Inflammatory macrophage treated with lipopolysaccharide for 4 hours (primary cell): ENCODE measurements around the gene ENTPD6.

Experiments used
- DNase-seq: peaks from one replicate; pipeline ENCODE4 v3.0.0-alpha.2; 2020

The ENTPD6 gene

DNA sequence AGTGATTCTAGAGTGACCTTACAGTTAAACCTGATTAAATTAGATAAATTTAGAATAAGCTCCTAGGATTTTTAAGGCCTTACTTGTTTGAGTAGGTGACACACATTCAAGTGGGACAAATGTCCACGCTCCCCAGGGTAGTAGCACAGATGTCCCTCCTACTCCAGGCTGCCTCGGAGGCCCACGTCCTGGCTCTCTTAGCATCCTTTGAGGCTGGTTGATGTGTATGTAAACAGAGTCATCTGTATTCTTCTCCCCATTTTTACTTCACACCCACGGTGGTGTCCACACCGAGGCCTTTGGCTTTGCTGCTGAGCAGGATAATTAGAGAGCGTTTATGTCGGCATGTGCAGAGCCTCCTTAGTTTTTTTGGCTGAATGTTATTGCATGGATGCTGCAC, 15.8 kb downstream of the ENTPD6 start:
- DNase-seq, result no peak

DNA sequence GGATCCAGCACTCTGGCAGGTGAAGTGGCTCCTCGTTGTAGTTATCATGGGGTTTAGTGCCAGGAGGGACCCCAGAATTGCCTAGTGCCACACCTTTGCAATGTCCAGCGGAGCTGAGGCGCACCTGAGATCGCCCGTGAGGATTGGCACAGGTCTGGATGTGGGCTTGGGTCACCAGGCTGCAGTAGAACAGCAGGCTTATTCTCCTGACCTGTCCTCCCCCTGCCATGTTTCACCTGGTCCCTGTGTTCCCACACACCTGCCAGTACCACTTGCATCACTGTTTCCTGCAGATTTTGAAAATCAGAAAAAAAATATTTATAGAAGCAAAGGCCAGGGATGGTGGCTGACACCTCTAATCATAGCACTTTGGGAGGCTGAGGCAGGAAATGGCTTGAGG, 16.7 kb downstream of the ENTPD6 start:
- DNase-seq, result no peak

DNA sequence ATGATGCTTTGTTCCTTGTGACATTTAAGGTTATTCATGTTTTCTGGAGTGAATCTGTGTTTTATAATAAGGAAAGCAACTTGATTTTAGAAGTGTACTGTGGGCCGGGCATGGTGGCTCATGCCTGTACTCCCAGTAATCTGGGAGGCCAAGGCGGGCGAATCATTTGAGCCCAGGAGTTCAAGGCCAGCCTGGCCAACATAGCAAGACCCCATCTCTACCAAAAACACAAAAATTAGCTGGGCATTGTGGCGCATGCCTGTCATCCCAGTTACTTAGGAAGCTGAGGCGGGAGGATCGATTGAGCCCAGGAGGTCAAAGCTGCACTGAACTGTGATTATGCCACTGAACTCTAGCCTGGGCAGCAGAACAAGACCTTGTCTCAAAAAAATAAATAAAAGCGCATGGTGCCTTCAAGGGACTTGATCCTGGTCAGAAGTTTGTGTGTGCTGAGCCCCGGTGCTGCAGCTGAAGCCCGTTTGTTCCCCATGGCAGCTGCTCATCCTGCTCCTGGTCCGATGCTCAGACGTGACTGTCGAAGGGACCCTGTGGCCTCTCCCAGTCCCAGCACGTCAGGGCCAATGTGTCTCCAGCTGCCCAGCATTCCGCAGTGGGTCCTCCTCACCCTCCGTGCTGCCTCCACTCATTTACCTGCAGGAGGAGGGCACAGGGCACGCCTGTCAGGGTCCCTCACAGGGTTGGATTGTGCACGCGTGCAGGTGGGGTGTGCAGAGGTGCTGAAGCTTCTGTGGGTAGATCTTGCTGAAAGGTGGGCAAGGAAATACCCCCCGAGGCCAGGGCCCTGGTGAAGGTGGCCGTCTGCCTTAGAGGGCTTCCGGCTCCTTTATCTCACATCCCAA, 18.3 kb downstream of the ENTPD6 start:
- DNase-seq, result no peak

DNA sequence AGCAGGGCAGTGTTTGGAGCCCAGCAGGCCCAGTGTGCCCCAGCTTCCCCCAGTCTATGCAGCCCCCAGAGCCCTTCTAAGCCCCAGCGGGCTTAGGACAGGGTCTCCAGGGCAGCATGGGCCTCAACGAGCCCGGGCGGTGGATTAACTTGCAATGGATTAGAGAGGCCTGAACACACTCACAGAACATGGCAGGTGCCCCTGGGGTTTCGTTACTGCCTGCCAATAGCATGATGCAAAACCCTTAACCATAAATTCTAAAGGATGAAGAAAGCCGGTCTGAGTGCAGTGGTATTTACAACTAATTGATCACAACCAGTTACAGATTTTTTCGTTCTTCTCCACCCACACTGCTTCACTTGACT, 18.9 kb downstream of the ENTPD6 start:
- no peak for DNase-seq

DNA sequence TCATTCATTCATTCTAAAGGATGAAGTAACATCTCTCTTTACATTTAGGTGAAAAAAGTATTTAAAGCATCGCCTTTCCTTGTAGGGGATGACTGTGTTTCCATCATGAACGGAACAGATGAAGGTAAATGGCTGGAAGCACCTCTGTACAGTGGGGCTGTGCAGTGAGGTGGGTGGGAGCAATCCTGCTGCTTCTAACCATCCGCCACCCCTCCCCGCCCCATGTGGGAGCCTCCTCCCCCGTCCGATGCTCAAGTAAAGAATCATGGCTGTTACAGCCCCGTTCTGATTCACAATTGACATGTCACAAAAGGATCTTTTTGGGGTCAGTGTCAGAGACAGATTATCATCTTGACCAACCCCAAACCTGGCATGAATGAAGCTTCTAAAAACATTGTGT, 19.3 kb downstream of the ENTPD6 start:
- DNase-seq, result no peak

DNA sequence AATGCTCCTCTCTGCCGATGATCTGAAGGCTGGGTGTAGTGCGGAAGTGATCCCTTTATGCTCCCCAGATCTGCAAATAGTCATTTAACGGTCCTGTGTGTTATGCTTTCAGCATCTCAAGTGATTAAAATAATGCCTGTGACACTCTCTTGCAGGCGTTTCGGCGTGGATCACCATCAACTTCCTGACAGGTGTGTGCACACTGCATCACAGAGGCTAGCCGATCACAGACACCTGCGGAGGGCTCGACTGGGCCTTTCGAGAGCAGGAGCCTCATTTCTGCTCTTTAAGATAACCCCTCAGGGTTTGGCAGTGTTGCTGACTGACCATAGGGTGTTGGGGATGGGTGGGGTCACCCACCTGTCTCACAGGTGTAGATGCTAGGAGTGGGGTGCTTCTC, 20.0 kb downstream of the ENTPD6 start:
- no peak for DNase-seq

DNA sequence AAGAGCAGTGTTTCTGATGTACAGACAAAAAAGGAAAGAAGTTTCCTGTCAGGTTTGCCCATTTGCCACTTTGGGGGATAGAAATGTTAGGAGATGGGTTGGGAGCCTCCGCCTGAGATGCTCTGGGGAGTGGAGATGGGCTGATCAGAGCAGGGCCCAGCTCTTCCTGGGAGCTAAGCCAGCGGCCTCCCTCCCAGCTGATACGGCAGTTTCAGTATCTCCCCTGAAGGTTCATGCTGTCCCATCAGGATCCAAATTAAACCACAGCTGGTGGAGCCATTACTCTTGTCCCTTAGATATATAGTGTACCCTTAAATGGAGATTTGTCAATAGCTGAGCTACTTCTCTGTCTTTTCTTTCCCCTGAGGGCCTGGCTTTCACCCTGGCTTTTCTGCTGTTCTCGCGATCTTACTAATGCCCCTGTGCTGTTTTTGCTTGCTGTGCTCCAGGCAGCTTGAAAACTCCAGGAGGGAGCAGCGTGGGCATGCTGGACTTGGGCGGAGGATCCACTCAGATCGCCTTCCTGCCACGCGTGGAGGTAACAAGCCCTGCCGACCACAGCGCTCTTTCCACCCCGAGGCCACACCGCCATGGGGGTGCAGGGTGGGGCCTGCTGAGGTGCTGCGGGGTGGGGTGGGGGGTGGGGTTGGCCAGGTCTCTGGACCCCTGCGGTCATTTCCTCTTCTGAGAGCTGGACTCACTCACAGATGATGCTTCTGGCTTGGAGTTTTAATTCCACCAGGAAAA, 20.9 kb downstream of the ENTPD6 start:
- no peak for DNase-seq

DNA sequence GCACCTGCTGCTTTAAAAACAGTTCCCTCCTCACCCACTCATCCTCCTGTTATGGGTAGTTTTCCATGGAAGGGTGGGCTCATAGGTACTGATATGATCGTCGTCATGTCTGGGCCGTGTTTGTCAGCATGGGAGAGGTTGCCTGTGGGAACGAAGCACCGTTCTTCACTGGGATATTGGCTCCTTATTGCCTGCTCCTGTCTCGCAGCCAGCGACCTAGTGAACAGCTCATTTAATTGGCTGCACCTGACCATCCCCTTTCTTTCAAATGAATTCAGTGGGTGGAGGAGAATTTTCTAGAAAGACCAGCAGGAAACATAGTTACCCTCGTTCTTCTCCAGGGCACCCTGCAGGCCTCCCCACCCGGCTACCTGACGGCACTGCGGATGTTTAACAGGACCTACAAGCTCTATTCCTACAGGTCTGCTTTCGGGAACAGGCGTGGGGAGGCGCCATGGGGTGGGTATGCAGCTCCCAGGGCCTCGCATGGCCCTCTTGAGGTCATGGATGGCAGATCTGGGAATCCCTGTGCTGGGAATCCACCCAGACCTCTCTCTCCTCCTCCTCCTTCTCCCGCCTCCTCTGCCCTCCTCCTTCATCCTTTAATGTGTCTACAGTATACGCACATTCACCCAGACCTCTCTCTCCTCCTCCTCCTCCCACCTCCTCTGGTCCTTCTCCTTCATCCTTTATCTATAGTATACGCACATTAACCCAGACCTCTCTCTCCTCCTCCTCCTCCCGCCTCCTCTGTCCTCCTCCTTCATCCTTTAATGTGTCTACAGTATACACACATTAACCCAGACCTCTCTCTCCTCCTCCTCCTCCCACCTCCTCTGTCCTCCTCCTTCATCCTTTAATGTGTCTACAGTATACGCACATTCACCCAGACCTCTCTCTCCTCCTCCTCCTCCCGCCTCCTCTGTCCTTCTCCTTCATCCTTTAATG, 21.9 kb downstream of the ENTPD6 start:
- DNase-seq, result no peak

DNA sequence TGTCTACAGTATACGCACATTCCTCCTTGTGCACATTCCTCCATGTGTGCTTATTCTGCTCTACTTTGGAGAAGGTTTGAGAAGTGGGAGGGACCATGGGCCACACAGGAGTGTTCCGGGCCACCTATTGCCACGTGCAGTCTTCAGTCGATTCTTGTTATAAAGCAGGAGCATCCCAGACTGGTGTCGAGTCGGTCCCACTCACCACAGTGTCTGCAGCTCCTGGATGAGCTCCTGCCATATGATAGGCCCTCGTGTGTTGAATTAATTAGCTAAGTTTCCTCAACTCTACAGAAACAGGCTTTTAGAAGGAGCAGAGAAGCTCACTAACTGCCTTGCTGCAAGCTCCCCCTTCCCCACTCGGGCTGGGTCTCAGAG, 22.6 kb downstream of the ENTPD6 start:
- DNase-seq, result no peak

DNA sequence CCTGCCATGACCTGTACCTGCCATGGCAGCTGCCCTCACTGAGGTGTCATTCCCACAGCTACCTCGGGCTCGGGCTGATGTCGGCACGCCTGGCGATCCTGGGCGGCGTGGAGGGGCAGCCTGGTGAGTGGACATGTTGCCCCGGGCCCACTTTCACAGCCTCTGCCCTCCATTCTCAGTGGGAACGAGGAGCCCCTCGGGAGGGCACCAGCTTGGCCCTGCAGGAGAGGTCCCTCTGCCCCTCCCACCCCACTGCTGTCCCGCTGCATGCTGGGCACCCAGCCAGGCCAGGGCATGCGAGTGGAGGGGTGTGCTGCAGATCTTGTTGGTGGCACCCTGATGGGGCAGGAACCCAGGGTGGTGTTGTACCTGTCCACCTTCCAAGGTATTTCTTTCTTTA, 23.0 kb downstream of the ENTPD6 start:
- DNase-seq, result no peak

DNA sequence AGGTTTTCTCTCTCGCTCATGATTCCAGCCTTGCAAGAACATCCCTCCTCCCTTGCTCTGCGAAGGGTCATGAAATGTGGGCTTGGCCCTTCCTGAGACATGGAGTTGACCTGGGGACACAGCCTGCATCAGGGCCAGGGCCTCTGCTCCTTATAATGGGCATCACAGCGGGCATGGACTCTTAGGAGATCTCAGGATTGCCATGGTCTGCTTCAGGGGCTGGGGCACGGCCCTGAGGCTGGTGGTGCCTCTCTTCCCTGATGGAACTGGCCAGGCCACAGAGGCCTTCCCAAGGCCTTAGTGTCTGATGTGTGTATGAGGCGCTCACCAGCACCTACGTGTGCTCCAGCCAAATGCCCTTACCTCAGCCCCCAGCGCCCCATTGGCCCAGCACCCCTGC, 23.9 kb downstream of the ENTPD6 start:
- DNase-seq, result no peak

DNA sequence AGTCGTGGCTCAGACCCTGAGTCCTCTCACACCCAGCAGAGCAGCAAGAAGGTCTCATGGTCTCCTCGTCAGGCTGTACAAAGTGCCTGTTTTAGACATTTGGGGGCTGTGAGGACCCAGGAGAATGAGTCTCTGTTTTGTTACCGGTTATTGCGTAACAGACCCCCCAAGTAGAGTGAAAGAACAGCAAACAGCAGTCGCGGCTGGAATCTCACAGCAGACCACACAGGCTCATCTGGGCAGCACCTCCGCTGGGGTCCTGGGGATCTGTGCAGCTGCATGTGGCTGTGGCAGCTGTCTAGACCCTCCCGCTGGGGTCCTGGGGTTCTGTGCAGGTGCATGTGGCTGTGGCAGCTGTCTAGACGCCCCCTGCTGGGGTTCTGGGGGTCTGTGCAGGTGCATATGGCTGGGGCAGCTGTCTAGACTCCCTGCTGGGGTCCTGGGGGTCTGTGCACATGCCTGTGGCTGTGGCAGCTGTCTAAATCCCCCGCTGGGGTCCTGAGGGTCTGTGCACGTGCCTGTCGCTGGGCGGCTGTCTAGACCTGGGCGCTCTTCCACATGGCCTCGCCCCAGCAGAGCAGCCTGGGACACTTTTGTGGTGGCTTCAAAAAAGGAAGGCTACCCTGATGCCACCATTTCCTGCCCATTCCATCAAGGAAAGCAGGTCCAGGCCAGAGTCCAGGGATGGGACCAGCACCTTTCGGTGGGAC, 24.7 kb downstream of the ENTPD6 start:
- DNase-seq, result no peak

DNA sequence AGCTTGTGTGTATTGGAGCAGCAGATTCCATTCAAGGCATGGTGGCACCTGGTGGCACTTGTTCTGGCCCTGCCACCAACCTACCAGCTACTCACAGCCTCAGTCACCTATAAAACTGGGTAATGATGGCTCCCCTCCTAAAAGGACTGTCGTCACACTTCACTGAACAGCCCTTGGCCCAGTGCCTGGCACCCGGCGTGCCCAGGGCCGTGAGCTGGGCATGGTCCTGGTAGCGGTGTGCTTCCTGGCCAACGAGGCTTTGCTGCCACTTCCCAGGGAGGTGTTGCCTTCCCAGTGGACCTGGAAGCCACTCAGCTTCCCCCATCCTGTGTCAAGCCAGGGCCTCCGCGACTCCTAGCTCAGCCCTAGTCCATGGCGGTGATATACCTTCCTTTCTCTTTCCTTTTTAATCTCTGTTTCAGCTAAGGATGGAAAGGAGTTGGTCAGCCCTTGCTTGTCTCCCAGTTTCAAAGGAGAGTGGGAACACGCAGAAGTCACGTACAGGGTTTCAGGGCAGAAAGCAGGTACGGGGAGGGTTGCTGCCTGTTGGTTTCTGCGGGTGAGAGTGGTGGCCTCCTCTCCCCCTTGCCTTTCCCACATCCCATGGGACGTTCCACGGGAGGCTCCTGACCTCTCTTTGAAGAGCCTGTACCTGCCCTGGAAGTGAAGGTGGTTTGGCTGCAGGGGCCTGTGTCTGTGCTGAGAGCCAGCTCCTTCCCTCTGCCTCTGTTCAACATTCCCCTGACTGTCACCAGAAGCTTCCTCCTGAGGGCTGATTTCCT, 25.5 kb downstream of the ENTPD6 start:
- DNase-seq, result no peak

DNA sequence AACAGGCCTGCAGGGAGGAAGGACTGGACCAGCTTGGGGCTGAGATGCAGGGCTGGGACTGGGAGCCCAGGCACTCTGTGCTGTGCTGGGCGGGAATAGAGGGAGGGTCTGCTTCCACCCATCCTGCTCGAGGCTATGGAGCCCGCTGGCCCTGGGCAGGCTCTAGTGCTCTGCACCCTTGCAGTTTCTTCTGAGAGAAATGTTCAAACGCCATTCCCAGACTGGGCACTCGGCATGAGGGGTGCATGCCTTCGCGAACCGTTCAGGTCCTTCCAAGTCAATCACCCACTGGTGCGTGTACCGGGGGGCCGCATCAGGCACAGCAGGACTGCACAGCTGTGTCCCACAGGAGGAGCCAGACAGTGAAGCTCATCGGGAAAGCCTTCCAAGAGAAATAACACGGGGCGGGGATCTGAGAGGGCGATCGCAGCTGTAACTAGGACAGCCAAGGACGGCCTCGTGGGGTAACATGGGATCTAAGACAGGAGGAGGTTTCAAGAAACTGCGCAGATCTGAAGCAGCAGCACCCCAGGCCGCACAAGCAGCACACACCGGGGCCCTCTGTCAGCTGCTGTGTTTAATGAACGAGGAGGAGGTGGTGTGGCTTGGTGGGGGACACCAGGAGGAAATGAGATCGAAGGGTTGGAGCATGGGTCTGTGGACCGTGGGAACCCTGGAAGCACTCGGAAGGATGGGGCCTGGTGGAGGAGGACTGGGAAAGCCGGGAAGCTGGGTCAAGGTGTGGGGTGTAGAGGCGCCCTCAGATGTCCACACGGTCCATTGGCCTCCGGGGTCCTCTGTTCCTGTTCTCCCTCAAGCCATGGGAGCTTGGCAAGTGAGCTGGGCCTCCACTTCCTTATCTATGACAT, 26.3 kb downstream of the ENTPD6 start:
- no peak for DNase-seq

DNA sequence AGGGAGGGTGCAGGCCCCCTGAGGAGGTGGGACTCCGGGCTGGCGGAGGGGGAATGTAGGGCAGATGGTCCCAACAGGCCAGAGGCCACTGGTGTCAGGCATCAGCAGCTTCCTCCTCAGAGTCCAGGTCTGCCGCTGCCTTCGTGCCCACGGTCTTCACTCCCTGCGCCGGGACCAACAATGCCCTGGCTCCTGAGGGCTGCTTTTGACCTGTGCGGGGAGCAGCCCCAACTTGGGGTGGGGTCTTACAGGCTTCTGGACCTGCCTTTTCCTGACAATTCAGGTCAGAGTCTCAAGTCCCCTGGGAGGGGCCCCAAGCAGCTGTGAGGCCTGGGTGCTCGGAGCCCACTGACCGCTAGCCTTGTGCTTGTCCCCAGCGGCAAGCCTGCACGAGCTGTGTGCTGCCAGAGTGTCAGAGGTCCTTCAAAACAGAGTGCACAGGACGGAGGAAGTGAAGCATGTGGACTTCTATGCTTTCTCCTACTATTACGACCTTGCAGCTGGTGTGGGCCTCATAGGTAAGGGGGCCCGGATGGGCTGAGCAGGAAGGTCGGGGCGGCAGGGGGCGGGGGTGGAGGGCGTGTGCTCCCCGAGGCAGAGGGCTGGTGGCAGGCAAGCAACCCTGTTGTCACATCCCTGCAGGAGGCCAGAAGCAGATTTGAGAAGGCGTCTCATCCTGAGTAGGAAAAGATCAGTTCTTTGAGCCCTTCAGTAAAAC, 27.1 kb downstream of the ENTPD6 start:
- no peak for DNase-seq

DNA sequence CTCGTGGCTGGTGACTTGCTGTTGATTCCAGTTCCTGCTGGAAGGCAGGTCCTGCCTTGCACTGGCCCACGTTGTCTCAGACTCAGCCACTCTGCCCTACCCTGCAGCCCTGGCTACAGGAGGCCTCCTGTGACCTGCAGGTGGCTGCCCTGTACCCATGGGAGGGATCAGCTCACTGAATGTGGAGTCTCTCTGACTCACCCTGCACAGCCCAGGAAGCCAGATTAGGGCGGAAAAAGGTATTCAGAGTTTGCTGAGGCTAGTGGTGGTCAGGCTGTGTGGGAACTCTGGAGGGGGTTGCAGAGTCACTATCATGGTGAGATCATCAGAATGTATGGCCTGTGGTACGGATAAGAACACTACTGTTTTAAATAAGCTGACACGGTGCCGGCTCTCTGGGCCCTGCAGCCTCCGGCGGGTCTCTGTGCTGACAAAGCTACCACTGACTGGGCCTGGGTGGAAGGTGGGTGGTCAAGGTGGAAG, 27.7 kb downstream of the ENTPD6 start:
- no peak for DNase-seq

DNA sequence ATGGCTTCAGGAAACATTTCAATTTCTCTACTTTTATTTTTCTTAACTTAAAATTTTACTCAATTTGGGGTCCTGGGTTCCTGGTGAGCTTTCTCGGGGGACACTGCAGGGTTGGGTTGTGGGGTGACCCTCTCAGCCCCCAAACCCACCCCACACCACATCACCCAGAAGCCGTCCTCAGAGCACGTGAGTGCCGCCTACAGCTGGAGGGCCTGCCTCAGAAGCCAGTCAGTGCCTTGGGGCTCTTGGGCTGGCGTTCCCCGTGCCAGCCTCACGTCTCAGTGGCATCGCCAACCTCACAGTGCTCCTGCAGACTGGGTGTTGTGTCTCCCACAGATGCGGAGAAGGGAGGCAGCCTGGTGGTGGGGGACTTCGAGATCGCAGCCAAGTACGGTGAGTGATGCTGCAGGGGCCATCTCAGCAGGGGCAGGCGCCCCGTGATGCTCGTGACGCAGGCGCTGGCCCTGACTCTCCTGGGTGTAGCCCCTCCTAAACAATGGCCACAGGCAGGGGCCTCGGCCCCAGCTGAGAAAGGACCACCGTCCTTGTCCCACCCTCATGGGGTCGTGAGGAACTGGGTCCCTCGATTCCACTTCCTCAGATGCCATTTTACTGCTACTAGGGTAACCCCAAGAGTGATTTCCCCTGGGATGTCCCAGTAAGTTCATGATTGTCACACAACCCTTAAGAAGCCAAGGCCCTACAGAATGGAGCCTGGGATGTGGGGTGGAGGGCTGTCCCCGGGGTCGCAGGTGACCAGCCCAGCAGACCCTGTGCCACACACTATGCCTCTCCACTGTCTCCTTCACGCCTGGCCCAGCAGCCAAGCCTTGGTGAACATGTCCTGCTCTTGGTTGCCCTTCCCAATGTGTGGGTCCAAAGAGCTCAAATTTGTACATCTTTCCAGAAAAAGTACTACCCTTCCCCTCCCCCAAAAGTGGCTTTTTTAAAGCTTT, 28.5 kb downstream of the ENTPD6 start:
- DNase-seq, result no peak

DNA sequence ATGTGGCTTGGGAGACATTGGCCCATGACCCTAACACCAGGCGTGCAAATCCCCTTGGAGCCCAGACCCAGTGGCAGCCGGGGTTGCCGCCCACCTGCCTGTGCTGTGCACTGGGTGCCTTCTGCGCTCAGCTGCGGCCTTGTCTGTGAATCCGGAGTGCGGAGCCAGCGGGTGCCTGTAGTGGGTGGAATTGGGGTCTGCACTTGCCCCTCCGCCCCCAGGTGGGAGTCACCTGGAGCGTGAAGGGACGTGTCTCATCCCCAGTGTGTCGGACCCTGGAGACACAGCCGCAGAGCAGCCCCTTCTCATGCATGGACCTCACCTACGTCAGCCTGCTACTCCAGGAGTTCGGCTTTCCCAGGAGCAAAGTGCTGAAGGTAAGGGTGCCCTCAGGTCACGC, 29.4 kb downstream of the ENTPD6 start:
- DNase-seq, result no peak
